ENCODE data around the gene AQP12A.

AQP12A gene

GRCh38 chr2:240742602-240743095, 51.0 kb downstream of the AQP12A start:
- H3K4me2 ChIP-seq (ENCODE audit: insufficient read depth, low read length), result no peak overlapping the region
- H4K20me1 ChIP-seq (ENCODE audit: insufficient read depth, low read length), result peaks cover 10% of the 10 kb centered on the region
- H3K27me3 ChIP-seq (ENCODE audit: insufficient read depth, low read length, poor library complexity), result peaks cover 19% of the 10 kb centered on the region
- no peaks in the 10 kb centered on the region for H3K36me3 ChIP-seq (ENCODE audit: insufficient read depth, low read length)
- TF ChIP-seq EZH2 (IDR thresholded peaks at IDR 0.05; ENCODE audit: borderline replicate concordance, low read depth, low read length, severe bottlenecking) (no peak), CTCF (IDR thresholded peaks at IDR 0.05; ENCODE audit: borderline replicate concordance, extremely low read depth, low read length, poor library complexity, severe bottlenecking) (no peak)
- H3K79me2 ChIP-seq (ENCODE audit: insufficient read depth, low read length), result no peaks in the 10 kb centered on the region
- H3K27ac ChIP-seq (ENCODE audit: low read length), result no peak overlapping the region
- H3K9me3 ChIP-seq (ENCODE audit: insufficient read depth, low read length, severe bottlenecking), result no peaks in the 10 kb centered on the region
- H3K4me1 ChIP-seq (ENCODE audit: insufficient read depth, low read length), result no peaks in the 10 kb centered on the region
- ATAC-seq (ENCODE audit: insufficient read depth, low read depth), result no peak
- no peak overlapping the region for H2AFZ ChIP-seq (ENCODE audit: low read depth, low read length)
- DNase-seq, result no peak
- no peak overlapping the region for H3K4me3 ChIP-seq (ENCODE audit: low read depth in 1 of 2, low read length in 2 of 2)
- H3K9ac ChIP-seq (ENCODE audit: low read depth, low read length), result no peak overlapping the region

GRCh38 chr2:240745456-240745855, 53.8 kb downstream of the AQP12A start:
- Histone ChIP-seq H3K36me3 (ENCODE audit: insufficient read depth, low read length) (no peaks in the 10 kb centered on the region), H3K9ac (ENCODE audit: low read depth, low read length) (no peak overlapping the region), H3K79me2 (ENCODE audit: insufficient read depth, low read length) (no peaks in the 10 kb centered on the region), H3K27me3 (ENCODE audit: insufficient read depth, low read length, poor library complexity) (peaks cover 11% of the 10 kb centered on the region), H3K4me2 (ENCODE audit: insufficient read depth, low read length) (no peak overlapping the region), H2AFZ (ENCODE audit: low read depth, low read length) (no peak overlapping the region), H3K4me1 (ENCODE audit: insufficient read depth, low read length) (no peaks in the 10 kb centered on the region), H4K20me1 (ENCODE audit: insufficient read depth, low read length) (peaks cover 15% of the 10 kb centered on the region), H3K4me3 (ENCODE audit: low read depth in 1 of 2, low read length in 2 of 2) (no peak overlapping the region), H3K9me3 (ENCODE audit: insufficient read depth, low read length, severe bottlenecking) (no peaks in the 10 kb centered on the region), H3K27ac (ENCODE audit: low read length) (no peak overlapping the region)
- DNase-seq, result no peak
- TF ChIP-seq CTCF (IDR thresholded peaks at IDR 0.05; ENCODE audit: borderline replicate concordance, extremely low read depth, low read length, poor library complexity, severe bottlenecking), result no peak
- no peak for TF ChIP-seq EZH2 (IDR thresholded peaks at IDR 0.05; ENCODE audit: borderline replicate concordance, low read depth, low read length, severe bottlenecking)
- no peak for ATAC-seq (ENCODE audit: insufficient read depth, low read depth)

- no peak for ATAC-seq (ENCODE audit: insufficient read depth, low read depth)
- Histone ChIP-seq H3K36me3 (ENCODE audit: insufficient read depth, low read length) (no peaks in the 10 kb centered on the region), H3K4me2 (ENCODE audit: insufficient read depth, low read length) (no peak overlapping the region), H3K9me3 (ENCODE audit: insufficient read depth, low read length, severe bottlenecking) (no peaks in the 10 kb centered on the region), H4K20me1 (ENCODE audit: insufficient read depth, low read length) (peaks cover 15% of the 10 kb centered on the region), H3K27ac (ENCODE audit: low read length) (no peak overlapping the region), H3K79me2 (ENCODE audit: insufficient read depth, low read length) (no peaks in the 10 kb centered on the region), H3K9ac (ENCODE audit: low read depth, low read length) (no peak overlapping the region), H3K4me3 (ENCODE audit: low read depth in 1 of 2, low read length in 2 of 2) (no peak overlapping the region), H3K4me1 (ENCODE audit: insufficient read depth, low read length) (no peaks in the 10 kb centered on the region), H3K27me3 (ENCODE audit: insufficient read depth, low read length, poor library complexity) (peaks cover 11% of the 10 kb centered on the region), H2AFZ (ENCODE audit: low read depth, low read length) (no peak overlapping the region)
- TF ChIP-seq EZH2 (IDR thresholded peaks at IDR 0.05; ENCODE audit: borderline replicate concordance, low read depth, low read length, severe bottlenecking) (no peak), CTCF (IDR thresholded peaks at IDR 0.05; ENCODE audit: borderline replicate concordance, extremely low read depth, low read length, poor library complexity, severe bottlenecking) (no peak)
- no peak for DNase-seq
Observed at GRCh38 chr2:240745962-240746361, 54.3 kb downstream of the AQP12A start.

- TF ChIP-seq EZH2 (IDR thresholded peaks at IDR 0.05; ENCODE audit: borderline replicate concordance, low read depth, low read length, severe bottlenecking) (no peak), CTCF (IDR thresholded peaks at IDR 0.05; ENCODE audit: borderline replicate concordance, extremely low read depth, low read length, poor library complexity, severe bottlenecking) (no peak)
- Histone ChIP-seq H3K27ac (ENCODE audit: low read length) (no peak overlapping the region), H2AFZ (ENCODE audit: low read depth, low read length) (no peak overlapping the region), H3K4me3 (ENCODE audit: low read depth in 1 of 2, low read length in 2 of 2) (no peak overlapping the region), H3K9me3 (ENCODE audit: insufficient read depth, low read length, severe bottlenecking) (no peaks in the 10 kb centered on the region), H3K36me3 (ENCODE audit: insufficient read depth, low read length) (no peaks in the 10 kb centered on the region), H3K4me2 (ENCODE audit: insufficient read depth, low read length) (no peak overlapping the region), H4K20me1 (ENCODE audit: insufficient read depth, low read length) (peaks cover 14% of the 10 kb centered on the region), H3K79me2 (ENCODE audit: insufficient read depth, low read length) (no peaks in the 10 kb centered on the region), H3K9ac (ENCODE audit: low read depth, low read length) (no peak overlapping the region), H3K27me3 (ENCODE audit: insufficient read depth, low read length, poor library complexity) (peaks cover 5% of the 10 kb centered on the region), H3K4me1 (ENCODE audit: insufficient read depth, low read length) (no peaks in the 10 kb centered on the region)
- ATAC-seq (ENCODE audit: insufficient read depth, low read depth) (no peak), DNase-seq (no peak)
Observed at GRCh38 chr2:240746671-240747070, 55.0 kb downstream of the AQP12A start.
